MG63 (cell line): ENCODE results near the gene LCP2. TPM values are rescaled to one million over a fixed set of nuclear protein-coding genes. Genes with fewer than 3 reads are reported as not detected.

Source experiments
- DNase-seq: peaks from one replicate; pipeline ENCODE4 v3.0.0-alpha.2; 2020
- H3K27me3 ChIP-seq: fragments of 250-450 bp; sonication (Bioruptor Pico); 2 replicates; pipeline ENCODE4 v1.5.1; 2020; ENCODE audit warnings: mild to moderate bottlenecking, moderate library complexity
- H3K36me3 ChIP-seq: fragments of 250-450 bp; sonication (Bioruptor Pico); 2 replicates; pipeline ENCODE4 v1.5.1; 2020; ENCODE audit warnings: mild to moderate bottlenecking, moderate library complexity
- H3K4me3 ChIP-seq: fragments of 250-450 bp; sonication (Bioruptor Pico); 2 replicates; pipeline ENCODE4 v1.5.1; 2020; ENCODE audit warnings: mild to moderate bottlenecking, moderate library complexity
- H3K9me3 ChIP-seq: fragments of 250-450 bp; sonication (Bioruptor Pico); 2 replicates; pipeline ENCODE4 v1.5.1; 2020; ENCODE audit warnings: mild to moderate bottlenecking, moderate library complexity
- total RNA-seq: library from RNA; depleted of rRNA; stranded (reverse); fragments of >200 nt; shearing (Covaris generic); gene quantifications from 2 replicates; pipeline ENCODE4 v1.2.3, GENCODE V29; 2014; ENCODE audit warnings: low replicate concordance

LCP2 gene
- total RNA-seq, 1 experiment from 2014 or later: not detected

GRCh38 chr5:170305646-170306025 lies 8.1 kb upstream of the LCP2 start:
- H3K4me3 ChIP-seq: no peak overlapping the region
- no peak for DNase-seq

GRCh38 chr5:170305016-170305645 lies 7.6 kb upstream of the LCP2 start:
- Histone ChIP-seq H3K9me3 (peaks cover 13% of the 10 kb centered on the region), H3K27me3 (no peaks in the 10 kb centered on the region; the same call in 1 of the 2 replicates), H3K36me3 (no peaks in the 10 kb centered on the region), H3K4me3 (no peak overlapping the region)
- DNase-seq: no peak

More at GRCh38 chr5:170305646-170306025, 8.1 kb upstream of the LCP2 start:
- Histone ChIP-seq H3K9me3 (peaks cover 13% of the 10 kb centered on the region), H3K36me3 (no peaks in the 10 kb centered on the region), H3K27me3 (no peaks in the 10 kb centered on the region; the same call in 1 of the 2 replicates)

GRCh38 chr5:170303549-170303948 lies 6.0 kb upstream of the LCP2 start:
- no peak for DNase-seq
- Histone ChIP-seq H3K9me3 (peaks cover 13% of the 10 kb centered on the region), H3K27me3 (no peaks in the 10 kb centered on the region; the same call in 1 of the 2 replicates), H3K4me3 (no peak overlapping the region), H3K36me3 (no peaks in the 10 kb centered on the region)

GRCh38 chr5:170302653-170303501 lies 5.3 kb upstream of the LCP2 start:
- DNase-seq: no peak
- Histone ChIP-seq H3K9me3 (peaks cover 13% of the 10 kb centered on the region), H3K36me3 (no peaks in the 10 kb centered on the region), H3K27me3 (no peaks in the 10 kb centered on the region; the same call in 1 of the 2 replicates), H3K4me3 (no peak overlapping the region)

GRCh38 chr5:170301981-170302652 lies 4.5 kb upstream of the LCP2 start:
- no peaks in the 10 kb centered on the region for H3K36me3 ChIP-seq
- H3K27me3 ChIP-seq: no peaks in the 10 kb centered on the region; the same call in 1 of the 2 replicates
- peaks cover 13% of the 10 kb centered on the region for H3K9me3 ChIP-seq
- no peak for DNase-seq
- no peak overlapping the region for H3K4me3 ChIP-seq

GRCh38 chr5:170301149-170301548 lies 3.6 kb upstream of the LCP2 start:
- Histone ChIP-seq H3K36me3 (no peaks in the 10 kb centered on the region), H3K9me3 (peaks cover 13% of the 10 kb centered on the region), H3K27me3 (no peaks in the 10 kb centered on the region; the same call in 1 of the 2 replicates), H3K4me3 (no peak overlapping the region)
- no peak for DNase-seq

- Histone ChIP-seq H3K4me3 (no peak overlapping the region), H3K9me3 (peaks cover 10% of the 10 kb centered on the region)
These were observed 2.9 kb upstream of the LCP2 start for GRCh38 chr5:170300361-170301013.

GRCh38 chr5:170296935-170297588 lies 515 bp downstream of the LCP2 start:
- no peaks in the 10 kb centered on the region for H3K9me3 ChIP-seq

More at GRCh38 chr5:170300361-170301013, 2.9 kb upstream of the LCP2 start:
- no peaks in the 10 kb centered on the region for H3K36me3 ChIP-seq
- no peaks in the 10 kb centered on the region; the same call in 1 of the 2 replicates for H3K27me3 ChIP-seq
- no peak for DNase-seq

GRCh38 chr5:170296036-170296934 lies 1.3 kb downstream of the LCP2 start:
- no peak for DNase-seq
- no peaks in the 10 kb centered on the region for H3K9me3 ChIP-seq
- no peak overlapping the region for H3K4me3 ChIP-seq
- H3K36me3 ChIP-seq: no peaks in the 10 kb centered on the region
- H3K27me3 ChIP-seq: no peaks in the 10 kb centered on the region; the same call in none of the 2 replicates

More at GRCh38 chr5:170296935-170297588, 515 bp downstream of the LCP2 start:
- Histone ChIP-seq H3K4me3 (no peak overlapping the region), H3K36me3 (no peaks in the 10 kb centered on the region), H3K27me3 (no peaks in the 10 kb centered on the region; the same call in none of the 2 replicates)
- DNase-seq: no peak

- Histone ChIP-seq H3K4me3 (no peak overlapping the region), H3K9me3 (no peaks in the 10 kb centered on the region), H3K36me3 (no peaks in the 10 kb centered on the region), H3K27me3 (no peaks in the 10 kb centered on the region; the same call in none of the 2 replicates)
- no peak for DNase-seq
These were observed 3.0 kb downstream of the LCP2 start for GRCh38 chr5:170294556-170294955.

- H3K9me3 ChIP-seq: no peaks in the 10 kb centered on the region
- H3K36me3 ChIP-seq: no peaks in the 10 kb centered on the region
- H3K4me3 ChIP-seq: no peak overlapping the region
- no peak for DNase-seq
- H3K27me3 ChIP-seq: no peaks in the 10 kb centered on the region; the same call in none of the 2 replicates
These were observed 3.5 kb downstream of the LCP2 start for GRCh38 chr5:170294057-170294456.

GRCh38 chr5:170293273-170293672 lies 4.3 kb downstream of the LCP2 start:
- Histone ChIP-seq H3K9me3 (no peaks in the 10 kb centered on the region), H3K4me3 (no peak overlapping the region), H3K27me3 (no peaks in the 10 kb centered on the region; the same call in none of the 2 replicates), H3K36me3 (no peaks in the 10 kb centered on the region)
- no peak for DNase-seq

GRCh38 chr5:170292179-170293104 lies 5.1 kb downstream of the LCP2 start:
- H3K36me3 ChIP-seq: no peaks in the 10 kb centered on the region
- no peaks in the 10 kb centered on the region for H3K9me3 ChIP-seq
- no peaks in the 10 kb centered on the region; the same call in none of the 2 replicates for H3K27me3 ChIP-seq
- DNase-seq: no peak
- H3K4me3 ChIP-seq: no peak overlapping the region

GRCh38 chr5:170290498-170290897 lies 7.1 kb downstream of the LCP2 start:
- H3K36me3 ChIP-seq: no peaks in the 10 kb centered on the region
- DNase-seq: no peak
- H3K27me3 ChIP-seq: no peaks in the 10 kb centered on the region; the same call in none of the 2 replicates
- H3K9me3 ChIP-seq: peaks cover 1% of the 10 kb centered on the region; the same call in 1 of the 2 replicates
- H3K4me3 ChIP-seq: no peak overlapping the region
